Activated CD8-positive, alpha-beta memory T cell treated with anti-CD3 and anti-CD28 coated beads, Interleukin-2, amount 10 ng/mL, durations not matched to agents 7 days and 5 days (primary cell): ENCODE measurements around the gene ZNF514. TPM values are rescaled to one million over a fixed set of nuclear protein-coding genes. Genes with fewer than 3 reads are reported as not detected.
A peak's percentile ranks its signal among the peaks of the same experiment; 100 is the strongest.
"Not testable (repeated sequence)": the region's sequence is repeated elsewhere in the genome, so short reads cannot be mapped to it uniquely, and the experiment has no call there.

Experiments used
- ATAC-seq: fragments of 150-1000 bp; cut with Tn5 transposase; one replicate; pipeline ENCODE4 v1.10.0; 2021; ENCODE audit warnings: moderate library complexity
- CTCF ChIA-PET: fragments of 350-600 bp; sonication (Branson Sonifier 250); formaldehyde crosslinking; loops from one replicate; lab custom pipeline; 2021; ENCODE audit warnings: antibody characterized with exemption; lab: Charles Lee
- DNase-seq: peaks from one replicate; pipeline ENCODE4 v3.0.0-alpha.2; 2020
- H3K27ac Mint-ChIP-seq: one replicate; pipeline ENCODE4 v1.8.0; 2021; ENCODE audit warnings: mild to moderate bottlenecking, mixed read lengths
- H3K27me3 Mint-ChIP-seq: one replicate; pipeline ENCODE4 v1.8.0; 2021; ENCODE audit warnings: mixed read lengths
- H3K36me3 Mint-ChIP-seq: one replicate; pipeline ENCODE4 v1.8.0; 2021; ENCODE audit warnings: mild to moderate bottlenecking, mixed read lengths
- H3K4me1 Mint-ChIP-seq: one replicate; pipeline ENCODE4 v1.8.0; 2021; ENCODE audit warnings: mixed read lengths
- H3K4me3 Mint-ChIP-seq: one replicate; pipeline ENCODE4 v1.8.0; 2021; ENCODE audit warnings: mild to moderate bottlenecking, moderate library complexity, mixed read lengths
- H3K9me3 Mint-ChIP-seq: one replicate; pipeline ENCODE4 v1.8.0; 2022; ENCODE audit warnings: low read depth, mixed read lengths
- total RNA-seq, 2 experiments: library from RNA; stranded (reverse); gene quantifications; one replicate each; pipeline ENCODE4 v1.2.3, GENCODE V29; 2021

The ZNF514 gene
- total RNA-seq, 2 experiments from 2014 or later, result 12.0 to 14.2 TPM

GRCh38 chr2:95115418-95115817, 44.2 kb downstream of the ZNF514 start:
- Mint-ChIP-seq H3K36me3 (peaks cover 48% of the 10 kb centered on the region), H3K4me3 (no peak overlapping the region), H3K9me3 (no peaks in the 10 kb centered on the region), H3K27me3 (no peaks in the 10 kb centered on the region), H3K4me1 (peaks cover 43% of the 10 kb centered on the region), H3K27ac (peak overlapping the region; percentile 19)
- CTCF ChIA-PET, result interaction anchor here (0.6 to 6.3 kb wide), 27 partner anchors 8 to 160 kb away, joined by 3 to 131 read pairs (median 4); partner anchors contain the start of genes MAL and ZNF514
- ATAC-seq (peak; percentile 99), DNase-seq (peak; percentile 85)

- H3K4me3 Mint-ChIP-seq, result no peak overlapping the region
- H3K36me3 Mint-ChIP-seq, result peaks cover 48% of the 10 kb centered on the region
- CTCF ChIA-PET, result interaction anchor here (0.7 to 6.3 kb wide), 3 partner anchors 79 to 127 kb away, joined by 6 to 131 read pairs (median 15); partner anchors contain the start of gene MAL
- DNase-seq (no peak), ATAC-seq (no peak)
- no peaks in the 10 kb centered on the region for H3K27me3 Mint-ChIP-seq
- H3K4me1 Mint-ChIP-seq, result peaks cover 23% of the 10 kb centered on the region
- H3K27ac Mint-ChIP-seq, result no peak overlapping the region
- no peaks in the 10 kb centered on the region for H3K9me3 Mint-ChIP-seq
Measured at GRCh38 chr2:95113464-95113863, 46.2 kb downstream of the ZNF514 start.

GRCh38 chr2:95110395-95110794, 49.3 kb downstream of the ZNF514 start:
- no peak for ATAC-seq
- Mint-ChIP-seq H3K36me3 (peaks cover 56% of the 10 kb centered on the region), H3K27me3 (no peaks in the 10 kb centered on the region), H3K4me3 (no peak overlapping the region), H3K27ac (no peak overlapping the region), H3K4me1 (peaks cover 9% of the 10 kb centered on the region), H3K9me3 (no peaks in the 10 kb centered on the region)
- CTCF ChIA-PET, result interaction anchor here (1.4 kb wide), 1 partner anchor 88 kb away, joined by 3 read pairs; no protein-coding TSS in a partner anchor
- no peak for DNase-seq

- H3K27me3 Mint-ChIP-seq, result no peaks in the 10 kb centered on the region
- no peaks in the 10 kb centered on the region for H3K9me3 Mint-ChIP-seq
- no peak overlapping the region for H3K27ac Mint-ChIP-seq
- no peak for ATAC-seq
- H3K4me3 Mint-ChIP-seq, result no peak overlapping the region
- no peak for DNase-seq
- H3K4me1 Mint-ChIP-seq, result no peaks in the 10 kb centered on the region
- CTCF ChIA-PET, result interaction anchor here (0.8 to 1.4 kb wide), 2 partner anchors 86 to 87 kb away, joined by 3 read pairs; no protein-coding TSS in a partner anchor
- peaks cover 56% of the 10 kb centered on the region for H3K36me3 Mint-ChIP-seq
Measured at GRCh38 chr2:95109260-95109659, 50.4 kb downstream of the ZNF514 start.

GRCh38 chr2:95106081-95106480, 53.6 kb downstream of the ZNF514 start:
- H3K4me3 Mint-ChIP-seq, result no peak overlapping the region
- ATAC-seq (no peak), DNase-seq (no peak)
- H3K36me3 Mint-ChIP-seq, result peaks cover 67% of the 10 kb centered on the region
- H3K27ac Mint-ChIP-seq, result no peak overlapping the region
- no peaks in the 10 kb centered on the region for H3K9me3 Mint-ChIP-seq
- H3K4me1 Mint-ChIP-seq, result no peaks in the 10 kb centered on the region
- CTCF ChIA-PET, result interaction anchor here (0.7 to 3.4 kb wide), 5 partner anchors 9 to 83 kb away, joined by 3 to 11 read pairs (median 5); no protein-coding TSS in a partner anchor
- no peaks in the 10 kb centered on the region for H3K27me3 Mint-ChIP-seq

- ATAC-seq, result no peak
- H3K27me3 Mint-ChIP-seq, result no peaks in the 10 kb centered on the region
- H3K27ac Mint-ChIP-seq, result no peak overlapping the region
- CTCF ChIA-PET, result interaction anchor here (3.4 kb wide), 1 partner anchor 82 kb away, joined by 11 read pairs; no protein-coding TSS in a partner anchor
- H3K4me1 Mint-ChIP-seq, result no peaks in the 10 kb centered on the region
- DNase-seq, result no peak
- no peaks in the 10 kb centered on the region for H3K9me3 Mint-ChIP-seq
- H3K4me3 Mint-ChIP-seq, result no peak overlapping the region
- peaks cover 71% of the 10 kb centered on the region for H3K36me3 Mint-ChIP-seq
Measured at GRCh38 chr2:95104606-95105005, 55.0 kb downstream of the ZNF514 start.

GRCh38 chr2:95099910-95100309, 59.7 kb downstream of the ZNF514 start:
- Mint-ChIP-seq H3K9me3 (no peaks in the 10 kb centered on the region), H3K27me3 (no peaks in the 10 kb centered on the region), H3K4me1 (peaks cover under 1% of the 10 kb centered on the region), H3K36me3 (peaks cover 74% of the 10 kb centered on the region), H3K27ac (no peak overlapping the region), H3K4me3 (no peak overlapping the region)
- CTCF ChIA-PET, result no interaction called here
- ATAC-seq (no peak), DNase-seq (no peak)

- H3K27me3 Mint-ChIP-seq, DNase-seq, CTCF ChIA-PET, H3K27ac Mint-ChIP-seq, H3K4me3 Mint-ChIP-seq, H3K4me1 Mint-ChIP-seq, ATAC-seq, H3K9me3 Mint-ChIP-seq: not testable (repeated sequence)
- H3K36me3 Mint-ChIP-seq, result peaks cover 81% of the 10 kb centered on the region
Measured at GRCh38 chr2:95098273-95098672, 61.4 kb downstream of the ZNF514 start.

Other genes starting within 250 kb of the ZNF514 start
- 100 to 1,000 TPM in 1 of 2 experiments, 10 to 100 TPM in 1; 54.6 to 178 TPM for gene MAL, start 134.1 kb downstream of the ZNF514 start, total RNA-seq
- 10 to 100 TPM; 80.0 to 82.7 TPM for gene MRPS5, start 38.0 kb downstream of the ZNF514 start, total RNA-seq
- 1 to 10 TPM; 5.0 to 5.2 TPM for gene ZNF2, start 6.0 kb upstream of the ZNF514 start, total RNA-seq
- 1 to 10 TPM; 3.5 to 3.9 TPM for gene ZNF892, start 47.7 kb upstream of the ZNF514 start, total RNA-seq
- gene PROM2, start 114.6 kb upstream of the ZNF514 start, total RNA-seq, result under 1 TPM in 1 of 2 experiments, not detected in 1; 0.82 TPM
- gene KCNIP3, start 137.5 kb upstream of the ZNF514 start, total RNA-seq, result not detected
- 10 to 100 TPM; 36.0 to 38.6 TPM for gene FAHD2A, start 242.9 kb upstream of the ZNF514 start, total RNA-seq